Neural cell (in vitro differentiated cells): ENCODE measurements around the gene PSD2. TPM values are rescaled to one million over a fixed set of nuclear protein-coding genes. Genes with fewer than 3 reads are reported as not detected.

Experiments
- H2AFZ ChIP-seq: fragments of 200-600, 300-800 bp; sonication (generic), shearing (Covaris generic); 2 replicates; pipeline ENCODE4 v1.6.0; 2014; ENCODE audit warnings: low read depth, mild to moderate bottlenecking, antibody characterized with exemption, low read length, moderate library complexity
- H3F3A ChIP-seq: fragments of 200-600 bp; shearing (Covaris generic); 2 replicates; pipeline ENCODE4 v1.6.1; 2016; ENCODE audit warnings: mild to moderate bottlenecking, moderate library complexity, mixed read lengths, antibody characterized with exemption, low read length; ENCODE audit not compliant: insufficient read depth, poor library complexity, severe bottlenecking
- H3K27ac ChIP-seq: fragments of 200-600, 300-800 bp; sonication (generic), shearing (Covaris generic); 2 replicates; pipeline ENCODE4 v1.5.1; 2014; ENCODE audit warnings: mild to moderate bottlenecking, low read length, moderate library complexity
- H3K27me3 ChIP-seq: fragments of 300-800, 200-600 bp; sonication (generic), shearing (Covaris generic); 2 replicates; pipeline ENCODE4 v1.6.0; 2014; ENCODE audit warnings: mild to moderate bottlenecking, low read depth, low read length, moderate library complexity; ENCODE audit not compliant: insufficient read depth
- H3K36me3 ChIP-seq: fragments of 300-800, 200-600 bp; sonication (generic), shearing (Covaris generic); 2 replicates; pipeline ENCODE4 v1.5.1; 2014; ENCODE audit warnings: mild to moderate bottlenecking, antibody characterized with exemption, low read length, moderate library complexity; ENCODE audit not compliant: insufficient read depth
- H3K4me2 ChIP-seq: fragments of 300-800, 200-600 bp; sonication (generic), shearing (Covaris generic); 2 replicates; pipeline ENCODE4 v1.6.0; 2014; ENCODE audit warnings: mild to moderate bottlenecking, low read length
- H3K4me3 ChIP-seq: fragments of 300-800, 200-600 bp; sonication (generic), shearing (Covaris generic); 2 replicates; pipeline ENCODE4 v1.5.1; 2014; ENCODE audit warnings: mild to moderate bottlenecking, low read length, moderate library complexity
- H3K79me2 ChIP-seq: fragments of 200-600 bp; shearing (Covaris generic); replicated peaks from 2 replicates; pipeline ENCODE4 v1.6.0; 2014; ENCODE audit warnings: mild to moderate bottlenecking, low read length, moderate library complexity; ENCODE audit not compliant: insufficient read depth
- H3K9ac ChIP-seq: fragments of 300-800, 200-600 bp; sonication (generic), shearing (Covaris generic); 2 replicates; pipeline ENCODE4 v1.6.1; 2016; ENCODE audit warnings: mild to moderate bottlenecking, low read length, mixed read lengths
- H3K9me2 ChIP-seq: fragments of 200-600 bp; shearing (Covaris generic); 2 replicates; pipeline ENCODE4 v1.6.1; 2016; ENCODE audit warnings: mild to moderate bottlenecking, low read length, mixed read lengths; ENCODE audit not compliant: insufficient read depth
- H3K9me3 ChIP-seq: fragments of 200-600, 300-800 bp; sonication (generic), shearing (Covaris generic); 2 replicates; pipeline ENCODE4 v1.6.1; 2016; ENCODE audit warnings: mild to moderate bottlenecking, mixed run types, low read length, moderate library complexity, mixed read lengths
- H4K20me1 ChIP-seq: fragments of 200-600 bp; shearing (Covaris generic); 2 replicates; pipeline ENCODE4 v1.6.1; 2016; ENCODE audit warnings: mild to moderate bottlenecking, mixed run types; ENCODE audit not compliant: insufficient read depth
- CTCF ChIP-seq: fragments of 450-650 bp; IDR thresholded peaks from 2 replicates; pipeline ENCODE4 v1.5.1; 2014; ENCODE audit warnings: antibody characterized with exemption, mild to moderate bottlenecking, moderate library complexity; ENCODE audit not compliant: poor library complexity, severe bottlenecking
- EP300 ChIP-seq: fragments of 450-650 bp; conservative IDR thresholded peaks from 2 replicates; pipeline ENCODE4 v1.6.1; 2014; ENCODE audit warnings: antibody characterized with exemption, mild to moderate bottlenecking, moderate library complexity; ENCODE audit not compliant: poor library complexity, severe bottlenecking
- EZH2 ChIP-seq: fragments of 200-600, 300-800 bp; shearing (Covaris generic), sonication (generic); IDR thresholded peaks from 2 replicates; pipeline ENCODE4 v1.6.1; 2014; ENCODE audit warnings: antibody characterized with exemption, low read length, borderline replicate concordance, mild to moderate bottlenecking; ENCODE audit not compliant: insufficient read depth, poor library complexity, severe bottlenecking
- MXI1 ChIP-seq: fragments of 450-650 bp; conservative IDR thresholded peaks from 2 replicates; pipeline ENCODE4 v1.6.1; 2014; ENCODE audit warnings: antibody characterized with exemption, mild to moderate bottlenecking; ENCODE audit not compliant: poor library complexity, severe bottlenecking
- POLR2AphosphoS5 ChIP-seq: IDR thresholded peaks from 2 replicates; pipeline ENCODE4 v1.6.1; 2012
- RAD21 ChIP-seq: fragments of 450-650 bp; conservative IDR thresholded peaks from 2 replicates; pipeline ENCODE4 v1.6.1; 2014; ENCODE audit warnings: antibody characterized with exemption, mild to moderate bottlenecking, moderate library complexity
- REST ChIP-seq: IDR thresholded peaks from 2 replicates; pipeline ENCODE4 v1.6.1; 2012; ENCODE audit warnings: borderline replicate concordance
- SMC3 ChIP-seq: fragments of 450-650 bp; conservative IDR thresholded peaks from 2 replicates; pipeline ENCODE4 v1.6.1; 2014; ENCODE audit warnings: antibody characterized with exemption, mild to moderate bottlenecking, moderate library complexity; ENCODE audit not compliant: poor library complexity
- TAF1 ChIP-seq: IDR thresholded peaks from 2 replicates; pipeline ENCODE4 v1.6.1; 2012; ENCODE audit warnings: low read depth
- polyA plus RNA-seq: library from polyadenylated mRNA; depleted of rRNA; stranded (reverse); fragments of >200 nt; gene quantifications from 2 replicates; pipeline ENCODE4 v1.2.3, GENCODE V29; 2014
- small RNA-seq, 3 experiments: library from RNA; depleted of rRNA; stranded (forward); fragments of <200 nt; gene quantifications; one replicate each; pipeline ENCODE3, GENCODE V24; 2012

The PSD2 gene
- polyA plus RNA-seq, 1 donor from 2014 or later, result 33.4 TPM

- no peaks in the 10 kb centered on the region for H4K20me1 ChIP-seq
- H2AFZ ChIP-seq, result no peak overlapping the region
- H3K9me2 ChIP-seq, result no peaks in the 10 kb centered on the region
- H3K79me2 ChIP-seq, result no peaks in the 10 kb centered on the region
- TF ChIP-seq REST, result no peak
- TF ChIP-seq CTCF, result no peak
- TF ChIP-seq POLR2AphosphoS5, result no peak
- TF ChIP-seq EP300, result no peak
- TF ChIP-seq RAD21, result no peak
- no peak for TF ChIP-seq TAF1
- no peak for TF ChIP-seq MXI1
- TF ChIP-seq EZH2, result no peak
- TF ChIP-seq SMC3, result no peak
- H3K4me3 ChIP-seq, result no peak overlapping the region
- H3F3A ChIP-seq, result no peaks in the 10 kb centered on the region
- no peak overlapping the region for H3K27ac ChIP-seq
- H3K36me3 ChIP-seq, result no peaks in the 10 kb centered on the region
- no peak overlapping the region for H3K9ac ChIP-seq
- no peaks in the 10 kb centered on the region for H3K9me3 ChIP-seq
- no peak overlapping the region for H3K4me2 ChIP-seq
- no peaks in the 10 kb centered on the region for H3K27me3 ChIP-seq
Measured at GRCh38 chr5:139893873-139894272, 98.3 kb downstream of the PSD2 start.

Small RNAs within 50 kb of the gene (small RNA-seq; reads per million reads assigned to genes)
- gene AC008667.4, result 0 reads per million in 3 experiments

Other genes with a start within 250 kb of the PSD2 start
- gene UBE2D2, start 234.5 kb upstream of the PSD2 start, polyA plus RNA-seq, result 110 and 118 TPM in 2 replicates
- gene CXXC5, start 147.5 kb upstream of the PSD2 start, polyA plus RNA-seq, result 24.4 and 38.0 TPM in 2 replicates
- 5.4 and 5.6 TPM in 2 replicates for gene NRG2, start 247.5 kb downstream of the PSD2 start, polyA plus RNA-seq